ENCODE measurements around the gene AKIRIN2. TPM values are rescaled to one million over a fixed set of nuclear protein-coding genes. Genes with fewer than 3 reads are reported as not detected.

AKIRIN2 gene
- polyA plus RNA-seq, 3 donors = 102 to 145 (median 118) TPM

GRCh38 chr6:87637106-87637505 is 64.9 kb downstream of the AKIRIN2 start:
- no peaks in the 10 kb centered on the region for H3K27me3 ChIP-seq (ENCODE audit: control insufficient read depth in 2 of 2, insufficient read depth in 2 of 2, low read length in 2 of 2)
- no peaks in the 10 kb centered on the region for H4K20me1 ChIP-seq (ENCODE audit: insufficient read depth, low read length)
- no peak overlapping the region for H3K27ac Mint-ChIP-seq
- H3K36me3 ChIP-seq (replicated peaks in 1 of 2; ENCODE audit: control insufficient read depth in 1 of 2, insufficient read depth in 2 of 2, low read length in 2 of 2) = peaks cover 11 to 28% of the 10 kb centered on the region in 2 donors
- peaks cover 30 to 38% of the 10 kb centered on the region in 2 donors for H3K36me3 Mint-ChIP-seq
- no peak overlapping the region for H3K27ac ChIP-seq (ENCODE audit: low read depth in 1 of 2, low read length in 2 of 2)
- H3K4me3 ChIP-seq (replicated peaks in 1 of 3; ENCODE audit: low read depth in 2 of 3, low read length in 3 of 3) = no peak overlapping the region
- H3K4me1 ChIP-seq (ENCODE audit: control insufficient read depth in 1 of 2, insufficient read depth in 2 of 2, low read length in 2 of 2) = no peaks in the 10 kb centered on the region
- WGBS (ENCODE audit: insufficient coverage) = no CpG with 5 or more reads among the region's 1 CpG
- no peaks in the 10 kb centered on the region for H3K4me1 Mint-ChIP-seq
- H3K4me2 ChIP-seq (replicated peaks; ENCODE audit: extremely low read depth, low read length, poor library complexity, severe bottlenecking) = no peak overlapping the region
- H3K79me2 ChIP-seq (ENCODE audit: insufficient read depth, low read length) = no peaks in the 10 kb centered on the region
- H3K4me3 Mint-ChIP-seq = no peak overlapping the region
- intact Hi-C loops (cut with micrococcal nuclease) = no loop called here
- H2AFZ ChIP-seq (ENCODE audit: insufficient read depth, low read depth, low read length, poor library complexity, severe bottlenecking) = no peak overlapping the region
- no peaks in the 10 kb centered on the region for H3K9me3 ChIP-seq (replicated peaks in 1 of 2; ENCODE audit: control insufficient read depth in 1 of 2, insufficient read depth in 1 of 2, low read length in 2 of 2)
- no peaks in the 10 kb centered on the region for H3K9me3 Mint-ChIP-seq
- TF ChIP-seq CTCF (IDR thresholded peaks at IDR 0.05) = no peak
- peaks cover 0 to 1% (median 1%) of the 10 kb centered on the region in 3 donors for H3K27me3 Mint-ChIP-seq (ENCODE audit: low read depth in 3 of 3)
- no peak for DNase-seq
- H3K9ac ChIP-seq (ENCODE audit: insufficient read depth, low read length, poor library complexity, severe bottlenecking) = no peak overlapping the region

GRCh38 chr6:87636315-87636714 is 65.7 kb downstream of the AKIRIN2 start:
- no peak for DNase-seq
- WGBS (ENCODE audit: insufficient coverage) = no CpG with 5 or more reads among the region's 1 CpG
- H3K27ac Mint-ChIP-seq = no peak overlapping the region
- no peaks in the 10 kb centered on the region for H3K4me1 ChIP-seq (ENCODE audit: control insufficient read depth in 1 of 2, insufficient read depth in 2 of 2, low read length in 2 of 2)
- H3K4me3 Mint-ChIP-seq = no peak overlapping the region
- no peaks in the 10 kb centered on the region for H3K9me3 Mint-ChIP-seq
- H2AFZ ChIP-seq (ENCODE audit: insufficient read depth, low read depth, low read length, poor library complexity, severe bottlenecking) = no peak overlapping the region
- H3K36me3 Mint-ChIP-seq = peaks cover 27 to 39% of the 10 kb centered on the region in 2 donors
- no peaks in the 10 kb centered on the region for H3K79me2 ChIP-seq (ENCODE audit: insufficient read depth, low read length)
- no peaks in the 10 kb centered on the region for H4K20me1 ChIP-seq (ENCODE audit: insufficient read depth, low read length)
- H3K27me3 ChIP-seq (ENCODE audit: control insufficient read depth in 2 of 2, insufficient read depth in 2 of 2, low read length in 2 of 2) = no peaks in the 10 kb centered on the region
- H3K27me3 Mint-ChIP-seq (ENCODE audit: low read depth in 3 of 3) = peaks cover 0 to 1% (median 1%) of the 10 kb centered on the region in 3 donors
- TF ChIP-seq CTCF (IDR thresholded peaks at IDR 0.05) = no peak
- no peak overlapping the region for H3K4me2 ChIP-seq (replicated peaks; ENCODE audit: extremely low read depth, low read length, poor library complexity, severe bottlenecking)
- no peak overlapping the region for H3K9ac ChIP-seq (ENCODE audit: insufficient read depth, low read length, poor library complexity, severe bottlenecking)
- intact Hi-C loops (cut with micrococcal nuclease) = no loop called here
- no peak overlapping the region for H3K4me3 ChIP-seq (replicated peaks in 1 of 3; ENCODE audit: low read depth in 2 of 3, low read length in 3 of 3)
- no peaks in the 10 kb centered on the region for H3K9me3 ChIP-seq (replicated peaks in 1 of 2; ENCODE audit: control insufficient read depth in 1 of 2, insufficient read depth in 1 of 2, low read length in 2 of 2)
- no peaks in the 10 kb centered on the region for H3K4me1 Mint-ChIP-seq
- H3K27ac ChIP-seq (ENCODE audit: low read depth in 1 of 2, low read length in 2 of 2) = no peak overlapping the region
- H3K36me3 ChIP-seq (replicated peaks in 1 of 2; ENCODE audit: control insufficient read depth in 1 of 2, insufficient read depth in 2 of 2, low read length in 2 of 2) = peaks cover 11 to 28% of the 10 kb centered on the region in 2 donors

Data from CD14-positive monocyte (primary cell).